ENCODE data around the gene VASN.
A peak's percentile ranks its signal among the peaks of the same experiment; 100 is the strongest.

VASN gene

DNA sequence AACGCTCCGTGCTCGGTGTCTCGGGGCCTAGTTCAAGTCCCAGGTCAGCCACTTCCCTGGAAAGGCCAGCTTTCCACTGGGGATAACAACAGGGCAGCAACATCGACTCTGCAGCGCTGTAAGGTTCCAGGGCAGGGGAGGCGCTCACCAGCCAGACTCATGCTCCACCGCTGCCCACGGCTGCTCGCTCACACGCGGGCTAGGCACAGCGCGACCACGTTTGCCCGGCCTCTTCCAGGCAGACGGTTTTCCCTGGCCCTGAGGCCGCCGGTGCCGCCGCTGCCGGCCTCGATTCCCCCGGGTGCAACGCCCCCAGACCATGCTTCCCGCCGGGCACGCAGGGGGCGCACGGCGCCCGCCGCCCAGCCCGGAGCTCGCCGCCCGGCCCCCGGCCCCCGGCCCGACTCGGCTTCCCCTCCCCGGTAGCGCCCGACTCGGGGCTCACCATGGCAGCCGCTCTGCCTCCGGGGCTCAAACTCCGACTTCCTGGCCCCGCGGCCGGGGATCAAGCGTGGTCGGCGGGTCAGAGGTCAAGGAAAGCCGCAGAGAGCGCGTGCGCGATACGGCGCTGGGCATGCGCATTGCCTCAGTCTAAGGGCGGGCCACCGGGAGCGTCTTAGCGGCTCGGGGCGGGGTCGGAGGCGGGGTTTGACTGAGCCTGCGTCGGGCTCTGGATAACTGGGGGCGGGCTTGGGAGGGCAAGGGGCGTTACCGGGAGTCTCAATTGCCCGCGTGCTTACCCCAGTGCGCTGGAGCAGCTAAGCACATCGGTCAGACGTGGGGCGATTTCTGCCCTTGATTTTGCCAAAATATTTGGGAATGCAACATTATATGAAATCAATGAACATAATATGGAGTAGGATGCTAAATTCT lies 20.6 kb upstream of the VASN start, which contains the start of gene PAM16:
PAM16 (minus strand) TSS at position 535 of the 873 bp plus-strand sequence; CDS start at position 448, 87 bp downstream.
- Histone ChIP-seq H3K9me2 (replicated peaks; ENCODE audit: control insufficient read depth, low read length) (no peaks in the 10 kb centered on the region), H3K79me2 (ENCODE audit: control insufficient read depth, low read length) (peaks cover 51% of the 10 kb centered on the region), H3K4me3 (ENCODE audit: low read length) (peak within 1 kb of the TSS; percentile 100), H3K4me2 (ENCODE audit: low read length) (peak within 1 kb of the TSS; percentile 92), H3K27me3 (ENCODE audit: control insufficient read depth, low read length) (no peaks in the 10 kb centered on the region), H3K27ac (ENCODE audit: low read depth, low read length) (peak within 1 kb of the TSS; percentile 46), H3K36me3 (ENCODE audit: control insufficient read depth, low read length) (peaks cover 34% of the 10 kb centered on the region), H3K9me3 (ENCODE audit: control insufficient read depth, insufficient read depth, low read length) (no peaks in the 10 kb centered on the region; the same call in 1 of the 2 replicates), H3F3A (ENCODE audit: control insufficient read depth, insufficient read depth) (no peaks in the 10 kb centered on the region), H4K20me1 (ENCODE audit: control insufficient read depth, insufficient read depth, low read depth, low read length) (no peaks in the 10 kb centered on the region), H3K4me1 (ENCODE audit: control insufficient read depth, low read length) (peaks cover 15% of the 10 kb centered on the region)
- TF ChIP-seq, protein P1, sequence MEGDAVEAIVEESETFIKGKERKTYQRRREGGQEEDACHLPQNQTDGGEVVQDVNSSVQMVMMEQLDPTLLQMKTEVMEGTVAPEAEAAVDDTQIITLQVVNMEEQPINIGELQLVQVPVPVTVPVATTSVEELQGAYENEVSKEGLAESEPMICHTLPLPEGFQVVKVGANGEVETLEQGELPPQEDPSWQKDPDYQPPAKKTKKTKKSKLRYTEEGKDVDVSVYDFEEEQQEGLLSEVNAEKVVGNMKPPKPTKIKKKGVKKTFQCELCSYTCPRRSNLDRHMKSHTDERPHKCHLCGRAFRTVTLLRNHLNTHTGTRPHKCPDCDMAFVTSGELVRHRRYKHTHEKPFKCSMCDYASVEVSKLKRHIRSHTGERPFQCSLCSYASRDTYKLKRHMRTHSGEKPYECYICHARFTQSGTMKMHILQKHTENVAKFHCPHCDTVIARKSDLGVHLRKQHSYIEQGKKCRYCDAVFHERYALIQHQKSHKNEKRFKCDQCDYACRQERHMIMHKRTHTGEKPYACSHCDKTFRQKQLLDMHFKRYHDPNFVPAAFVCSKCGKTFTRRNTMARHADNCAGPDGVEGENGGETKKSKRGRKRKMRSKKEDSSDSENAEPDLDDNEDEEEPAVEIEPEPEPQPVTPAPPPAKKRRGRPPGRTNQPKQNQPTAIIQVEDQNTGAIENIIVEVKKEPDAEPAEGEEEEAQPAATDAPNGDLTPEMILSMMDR (IDR thresholded peaks at IDR 0.05; ENCODE audit: low read depth, low read length, poor library complexity, severe bottlenecking): peak; percentile 39
- TF ChIP-seq EZH2phosphoT487 (IDR thresholded peaks at IDR 0.05; ENCODE audit: borderline replicate concordance, low read length): no peak

DNA sequence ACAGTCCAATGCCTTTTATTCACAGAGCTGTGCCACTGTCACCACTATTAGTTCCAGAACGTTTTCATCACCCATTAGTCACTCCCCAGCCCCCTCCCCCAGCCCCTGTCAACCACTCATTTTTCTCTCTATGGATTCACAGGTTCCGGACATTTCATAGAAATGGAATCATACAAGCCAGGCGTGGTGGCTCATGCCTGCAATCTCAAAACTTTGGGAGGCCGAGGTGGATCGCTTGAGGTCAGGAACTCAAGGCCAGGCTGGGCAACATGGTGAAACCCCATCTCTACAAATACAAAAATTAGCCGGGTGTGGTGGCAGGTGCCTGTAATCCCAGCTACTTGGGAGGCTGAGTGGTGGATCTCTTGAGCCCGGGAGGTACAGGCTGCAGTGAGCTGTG lies 19.8 kb upstream of the VASN start:
- Histone ChIP-seq H3F3A (ENCODE audit: control insufficient read depth, insufficient read depth) (no peaks in the 10 kb centered on the region), H3K4me1 (ENCODE audit: control insufficient read depth, low read length) (peaks cover 15% of the 10 kb centered on the region), H3K27ac (ENCODE audit: low read depth, low read length) (no peak overlapping the region), H4K20me1 (ENCODE audit: control insufficient read depth, insufficient read depth, low read depth, low read length) (no peaks in the 10 kb centered on the region), H3K9me2 (replicated peaks; ENCODE audit: control insufficient read depth, low read length) (no peaks in the 10 kb centered on the region), H3K36me3 (ENCODE audit: control insufficient read depth, low read length) (peaks cover 29% of the 10 kb centered on the region), H3K27me3 (ENCODE audit: control insufficient read depth, low read length) (no peaks in the 10 kb centered on the region), H3K4me2 (ENCODE audit: low read length) (peak overlapping the region; percentile 49), H3K4me3 (ENCODE audit: low read length) (0 out of 2 replicates have a peak overlapping the region, but pooled peaks have one; percentile 20), H3K9me3 (ENCODE audit: control insufficient read depth, insufficient read depth, low read length) (no peaks in the 10 kb centered on the region), H3K79me2 (ENCODE audit: control insufficient read depth, low read length) (peaks cover 42% of the 10 kb centered on the region)
- TF ChIP-seq EZH2phosphoT487 (IDR thresholded peaks at IDR 0.05; ENCODE audit: borderline replicate concordance, low read length): no peak
- TF ChIP-seq, protein P1 (IDR thresholded peaks at IDR 0.05; ENCODE audit: low read depth, low read length, poor library complexity, severe bottlenecking): no peak

DNA sequence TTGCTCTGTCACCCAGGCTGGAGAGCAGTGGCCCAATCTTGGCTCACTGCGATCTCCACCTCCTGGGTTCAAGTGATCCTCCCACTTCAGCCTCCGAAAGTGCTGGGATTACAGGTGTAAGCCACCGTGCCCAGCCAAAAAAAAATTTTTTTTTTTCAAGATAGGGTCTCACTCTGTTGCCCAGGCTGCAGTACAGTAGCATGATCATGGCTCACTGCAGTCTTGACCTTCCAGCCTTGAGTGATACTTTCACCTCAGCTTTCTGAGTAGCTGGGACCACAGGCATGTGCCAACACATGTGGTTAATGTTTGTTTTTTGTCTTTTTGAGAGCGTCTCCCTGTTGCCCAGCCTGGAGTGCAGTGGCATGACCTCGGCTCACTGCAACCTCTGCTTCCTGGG lies 18.8 kb upstream of the VASN start:
- peaks cover 33% of the 10 kb centered on the region for H3K79me2 ChIP-seq (ENCODE audit: control insufficient read depth, low read length)
- H3K27me3 ChIP-seq (ENCODE audit: control insufficient read depth, low read length): no peaks in the 10 kb centered on the region
- H3K9me2 ChIP-seq (replicated peaks; ENCODE audit: control insufficient read depth, low read length): no peaks in the 10 kb centered on the region
- H3K9me3 ChIP-seq (ENCODE audit: control insufficient read depth, insufficient read depth, low read length): no peaks in the 10 kb centered on the region
- TF ChIP-seq EZH2phosphoT487 (IDR thresholded peaks at IDR 0.05; ENCODE audit: borderline replicate concordance, low read length): no peak
- TF ChIP-seq, protein P1 (IDR thresholded peaks at IDR 0.05; ENCODE audit: low read depth, low read length, poor library complexity, severe bottlenecking): no peak
- H3K4me2 ChIP-seq (ENCODE audit: low read length): no peak overlapping the region
- peaks cover 15% of the 10 kb centered on the region for H3K4me1 ChIP-seq (ENCODE audit: control insufficient read depth, low read length)
- H3K4me3 ChIP-seq (ENCODE audit: low read length): no peak overlapping the region
- no peaks in the 10 kb centered on the region for H4K20me1 ChIP-seq (ENCODE audit: control insufficient read depth, insufficient read depth, low read depth, low read length)
- H3K36me3 ChIP-seq (ENCODE audit: control insufficient read depth, low read length): peaks cover 22% of the 10 kb centered on the region
- no peak overlapping the region for H3K27ac ChIP-seq (ENCODE audit: low read depth, low read length)
- no peaks in the 10 kb centered on the region for H3F3A ChIP-seq (ENCODE audit: control insufficient read depth, insufficient read depth)

Data from DOHH2 (cell line).